Kidney (tissue), 14 donors: Measurements from ENCODE around the gene PTPRJ. TPM values are rescaled to one million over a fixed set of nuclear protein-coding genes. Genes with fewer than 3 reads are reported as not detected.

ENCODE experiments used
- DNase-seq, 5 donors: peaks; one replicate each; pipeline ENCODE4 v3.0.0-alpha.2; 2013 to 2020
- FAIRE-seq: peaks from 2 replicates; lab custom pipeline; 2012; peaks lifted over from hg19 to GRCh38; lab: Jason Lieb, UNC
- H3K27ac ChIP-seq, 2 donors: one replicate each; pipeline ENCODE4 v1.7.0; 2013; ENCODE audit warnings: low read depth in 2 of 2, low read length in 2 of 2, inconsistent platforms in 1 of 2
- H3K27me3 ChIP-seq: one replicate; pipeline ENCODE4 v1.7.1; 2013; ENCODE audit warnings: low read length, inconsistent platforms; ENCODE audit not compliant: control insufficient read depth, insufficient read depth
- H3K36me3 ChIP-seq, 3 donors: one replicate each; pipeline versions ENCODE4 v1.7.0 to v1.7.1; 2013; ENCODE audit warnings: low read length in 3 of 3, control low read depth in 1 of 3, inconsistent platforms in 1 of 3; ENCODE audit not compliant: insufficient read depth in 3 of 3, control insufficient read depth in 2 of 3
- H3K4me1 ChIP-seq, 3 donors: one replicate each; pipeline versions ENCODE4 v1.7.0 to v1.7.1; 2013; ENCODE audit warnings: low read length in 3 of 3, inconsistent platforms in 1 of 3, low read depth in 1 of 3; ENCODE audit not compliant: control insufficient read depth in 2 of 3, insufficient read depth in 2 of 3
- H3K4me3 ChIP-seq, 3 donors: one replicate each; pipeline versions ENCODE4 v1.7.0 to v1.8.1; 2013; ENCODE audit warnings: low read length in 3 of 3, control low read depth in 1 of 3, inconsistent platforms in 1 of 3
- H3K9ac ChIP-seq, 3 donors: one replicate each; pipeline versions ENCODE4 v1.7.0 to v1.7.1; 2013; ENCODE audit warnings: low read length in 3 of 3, control low read depth in 1 of 3, inconsistent platforms in 1 of 3
- H3K9me3 ChIP-seq, 3 donors: one replicate each; pipeline versions ENCODE4 v1.7.0 to v1.7.1; 2013; ENCODE audit warnings: low read length in 3 of 3, control low read depth in 1 of 3, inconsistent platforms in 1 of 3; ENCODE audit not compliant: control insufficient read depth in 2 of 3, insufficient read depth in 1 of 3
- CTCF ChIP-seq: IDR thresholded peaks from 3 replicates; pipeline ENCODE4 v1.5.1; 2012; ENCODE audit warnings: mild to moderate bottlenecking, moderate library complexity, borderline replicate concordance; ENCODE audit not compliant: insufficient read depth; ENCODE audit errors: extremely low read depth
- intact Hi-C: fragments of 100-400 bp; cut with DNase I; formaldehyde crosslinking; loops from one replicate; pipeline ENCODE4 v1.11.1; 2022
- polyA plus RNA-seq: library from polyadenylated mRNA; stranded (reverse); fragments of 350-450 nt; fragmentation: Illumina TruSeq; extraction: RNeasy Lipid Tissue Mini Kit (QIAGEN cat#74804); gene quantifications from one replicate; pipeline ENCODE4 v1.2.3, GENCODE V29; 2014; ENCODE audit warnings: low read depth, low replicate concordance; ENCODE audit not compliant: insufficient read depth
- total RNA-seq: library from RNA; stranded (reverse); fragmentation: NEBNext Ultra II Directional; extraction: Animal tissue kit (Norgen Biotek cat#: 25700); gene quantifications from one replicate; pipeline ENCODE4 v1.2.1, GENCODE V29; 2021
- donor health status: control.
- donor health status: control.
- donor health status: control.
- donor health status: control.
- donor health status: control.
- donor health status: DM: yes; HTN: yes; CAD: no.
- donor health status: Normal renal cell carcinoma (clear cell type).

PTPRJ gene
- total and polyA plus RNA-seq, 2 donors from 2014 or later: 9.2 to 80.5 TPM

DNA sequence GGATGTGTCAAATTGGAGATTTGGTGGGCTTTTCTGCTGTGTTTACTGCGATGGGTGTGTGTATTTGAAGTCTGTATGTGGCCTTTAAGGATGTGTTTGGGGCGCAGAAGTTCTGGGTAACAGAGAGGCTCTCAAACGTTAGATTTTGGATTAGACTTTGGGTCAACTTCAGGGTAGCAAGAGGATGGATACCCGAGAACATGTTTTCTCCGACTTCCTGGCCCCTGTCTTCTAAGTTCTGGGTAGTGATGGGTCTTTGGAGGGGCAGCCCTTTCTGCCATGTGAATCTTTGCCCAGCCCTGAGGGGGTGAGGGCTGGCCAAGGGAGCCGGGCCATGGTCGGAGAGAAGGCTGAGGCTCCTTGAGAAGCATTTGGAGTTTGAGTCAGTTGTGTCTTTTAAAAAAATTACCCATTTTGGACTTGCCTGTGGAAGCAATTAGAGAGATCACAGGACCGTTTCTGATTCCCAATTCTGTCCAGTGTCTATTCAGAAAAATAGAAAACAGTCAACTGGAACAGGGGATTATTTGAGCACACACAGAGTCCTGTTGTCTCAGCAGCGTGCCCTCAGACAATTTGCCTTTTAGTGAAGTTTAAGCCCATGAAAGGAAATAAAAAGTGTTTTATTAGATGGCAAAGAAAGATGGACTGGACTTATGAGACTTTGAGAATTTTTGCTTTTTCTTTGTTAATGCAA is 114.4 kb downstream of the PTPRJ start:
- Histone ChIP-seq H3K27me3 (no peaks in the 10 kb centered on the region), H3K4me3 (no peak overlapping the region), H3K36me3 (no peaks in the 10 kb centered on the region), H3K27ac (peak overlapping the region; percentile 54 to 61), H3K4me1 (peaks cover 0 to 60% (median 18%) of the 10 kb centered on the region in 3 donors), H3K9me3 (no peaks in the 10 kb centered on the region), H3K9ac (no peak overlapping the region)
- no peak for FAIRE-seq
- no peak for DNase-seq
- no peak for TF ChIP-seq CTCF
- intact Hi-C loops: no loop called here

DNA sequence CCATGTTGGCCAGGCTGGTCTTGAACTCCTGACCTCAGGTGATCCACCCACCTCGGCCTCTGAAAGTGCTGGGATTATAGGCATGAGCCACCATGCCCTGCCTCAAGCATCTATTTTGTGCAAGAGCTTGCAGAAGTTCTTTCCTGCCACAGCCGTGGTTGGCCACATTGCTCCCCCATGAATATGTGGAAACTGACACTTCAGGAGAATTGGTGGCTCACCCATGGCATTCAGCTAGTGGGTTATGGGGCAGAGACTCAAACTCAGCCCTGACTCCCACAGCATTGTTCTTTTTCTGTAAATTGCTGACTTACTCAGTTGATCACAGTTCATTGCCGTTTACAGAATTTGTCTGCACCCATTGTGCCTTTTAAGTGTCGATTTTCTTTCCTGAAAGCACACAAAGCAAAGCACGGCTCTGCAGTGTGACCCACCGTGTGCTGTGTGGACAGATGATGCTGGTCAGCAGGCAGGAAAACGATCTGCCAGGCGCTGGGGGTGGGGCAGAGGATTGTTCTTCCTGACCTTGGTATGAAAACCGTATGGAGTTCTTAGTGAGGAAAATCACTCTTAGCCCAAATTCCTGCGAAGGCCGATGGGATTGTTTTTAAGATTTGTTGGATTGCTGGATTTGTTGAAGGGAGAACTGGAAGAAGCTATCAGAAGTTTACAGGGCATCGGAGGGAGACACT is 115.6 kb downstream of the PTPRJ start:
- DNase-seq (peak in 2 of 5 donors; percentile 27 to 33), FAIRE-seq (no peak)
- H3K27ac ChIP-seq: peak overlapping the region; percentile 23 to 71

DNA sequence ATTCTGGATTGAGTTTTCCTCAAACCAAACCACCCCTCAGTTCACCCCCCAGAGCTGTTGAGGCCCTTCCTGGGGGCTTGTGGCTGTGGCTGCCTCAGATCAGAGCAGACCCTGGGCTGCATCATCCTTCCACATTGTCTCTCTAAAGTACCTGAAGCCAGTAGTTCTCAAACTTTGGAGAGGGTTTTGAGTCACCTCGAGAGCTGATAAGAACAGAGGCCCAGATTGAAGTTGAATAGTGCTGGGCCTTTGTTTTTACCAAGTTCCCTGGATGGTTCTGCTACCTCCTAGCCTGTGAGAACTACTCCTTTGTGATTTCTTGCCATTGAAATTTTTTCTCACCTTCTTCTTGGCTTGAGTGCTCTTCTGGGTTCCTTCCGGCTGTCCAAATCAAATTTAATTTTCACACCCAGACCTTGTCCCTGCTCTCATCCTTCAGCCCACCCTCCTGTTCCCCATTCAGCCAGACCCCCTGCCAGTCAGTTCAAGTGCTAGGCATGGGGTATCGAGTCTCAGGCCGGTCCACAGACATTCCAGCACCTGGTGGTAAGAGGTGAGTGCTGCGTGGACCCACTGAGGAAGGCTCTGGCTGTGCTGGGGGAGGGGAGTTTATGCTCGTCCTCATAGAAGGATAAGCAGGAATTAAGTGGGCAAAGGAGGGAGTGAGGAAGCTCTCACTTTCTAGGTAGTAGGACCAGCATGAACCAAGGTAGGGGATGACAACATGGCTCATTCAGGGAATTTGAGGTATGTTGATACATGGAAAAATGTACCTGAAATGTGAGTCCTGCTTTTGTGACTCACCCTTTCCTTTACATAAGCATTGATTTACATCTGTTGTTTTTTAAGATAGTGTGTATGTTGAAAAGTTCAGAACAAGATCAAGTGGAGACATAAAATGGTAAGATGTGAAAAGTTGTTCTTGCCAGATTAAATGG is 116.5 kb downstream of the PTPRJ start:
- DNase-seq: peak in 1 of 5 donors; percentile 8

More for the DNA sequence above, 115.6 kb downstream of the PTPRJ start:
- Histone ChIP-seq H3K4me1 (peaks cover 0 to 65% (median 24%) of the 10 kb centered on the region in 3 donors), H3K9ac (peak overlapping the region in 1 of 3 donors; percentile 40), H3K36me3 (no peaks in the 10 kb centered on the region), H3K27me3 (no peaks in the 10 kb centered on the region), H3K9me3 (no peaks in the 10 kb centered on the region), H3K4me3 (no peak overlapping the region)
- intact Hi-C loops: no loop called here
- no peak for TF ChIP-seq CTCF

More for the DNA sequence above, 116.5 kb downstream of the PTPRJ start:
- no peaks in the 10 kb centered on the region for H3K36me3 ChIP-seq
- H3K4me1 ChIP-seq: peaks cover 0 to 69% (median 28%) of the 10 kb centered on the region in 3 donors
- TF ChIP-seq CTCF: no peak
- no peaks in the 10 kb centered on the region for H3K9me3 ChIP-seq
- H3K27ac ChIP-seq: peak overlapping the region; percentile 23 to 71
- FAIRE-seq: no peak
- peak overlapping the region in 1 of 3 donors; percentile 40 for H3K9ac ChIP-seq
- no peaks in the 10 kb centered on the region for H3K27me3 ChIP-seq
- H3K4me3 ChIP-seq: no peak overlapping the region
- intact Hi-C loops: no loop called here
